ENCODE data around the gene ORAI3.
"Not testable (repeated sequence)": the region's sequence is repeated elsewhere in the genome, so short reads cannot be mapped to it uniquely, and the experiment has no call there.

The ORAI3 gene

GRCh38 chr16:30924076-30924912 lies 24.6 kb upstream of the ORAI3 start:
- DNase-seq (ENCODE audit: low read depth): no peak

GRCh38 chr16:30924913-30925631 lies 23.8 kb upstream of the ORAI3 start:
- no peak for DNase-seq (ENCODE audit: low read depth)

- DNase-seq (ENCODE audit: low read depth): no peak
Measured at GRCh38 chr16:30925632-30925987, 23.3 kb upstream of the ORAI3 start.

GRCh38 chr16:30925995-30926811 lies 22.7 kb upstream of the ORAI3 start:
- DNase-seq (ENCODE audit: low read depth): no peak

- DNase-seq (ENCODE audit: low read depth): no peak
Measured at GRCh38 chr16:30926937-30927788, 21.7 kb upstream of the ORAI3 start.

- no peak for DNase-seq (ENCODE audit: low read depth)
Measured at GRCh38 chr16:30927789-30928378, 21.0 kb upstream of the ORAI3 start.

- no peak for DNase-seq (ENCODE audit: low read depth)
Measured at GRCh38 chr16:30928390-30928789, 20.5 kb upstream of the ORAI3 start.

- DNase-seq (ENCODE audit: low read depth): no peak
Measured at GRCh38 chr16:30929167-30929566, 19.7 kb upstream of the ORAI3 start.

GRCh38 chr16:30930160-30930571 lies 18.7 kb upstream of the ORAI3 start:
- DNase-seq (ENCODE audit: low read depth): no peak

- DNase-seq (ENCODE audit: low read depth): no peak
Measured at GRCh38 chr16:30931068-30931650, 17.7 kb upstream of the ORAI3 start.

- DNase-seq (ENCODE audit: low read depth): no peak
Measured at GRCh38 chr16:30934827-30935557, 13.9 kb upstream of the ORAI3 start.

- no peak for DNase-seq (ENCODE audit: low read depth)
Measured at GRCh38 chr16:30937692-30938091, 11.2 kb upstream of the ORAI3 start.

- not testable (repeated sequence) for DNase-seq (ENCODE audit: low read depth)
Measured at GRCh38 chr16:30939571-30939970, 9.3 kb upstream of the ORAI3 start.

- peak; percentile 39 for DNase-seq (ENCODE audit: low read depth)
Measured at GRCh38 chr16:30941600-30942425, 7.1 kb upstream of the ORAI3 start.

- DNase-seq (ENCODE audit: low read depth): no peak
Measured at GRCh38 chr16:30942426-30942806, 6.5 kb upstream of the ORAI3 start.

GRCh38 chr16:30944352-30944751 lies 4.5 kb upstream of the ORAI3 start:
- DNase-seq (ENCODE audit: low read depth): no peak

- DNase-seq (ENCODE audit: low read depth): no peak
Measured at GRCh38 chr16:30946671-30947540, 2.0 kb upstream of the ORAI3 start.

GRCh38 chr16:30947541-30947858 lies 1.4 kb upstream of the ORAI3 start:
- DNase-seq (ENCODE audit: low read depth): no peak

All from activated T-cell treated with anti-CD3 and anti-CD28 coated beads for 1 hour (primary cell).